MM.1S (cell line): Measurements from ENCODE around the gene WNT5B.

Experiments
- DNase-seq: peaks from one replicate; pipeline ENCODE4 v3.0.0-alpha.2; 2015
- H2AFZ ChIP-seq: fragments of 300-600 bp; sonication (generic); 2 replicates; pipeline ENCODE4 v1.6.0; 2016; ENCODE audit warnings: antibody characterized with exemption, low read length
- H3F3A ChIP-seq: fragments of 300-600 bp; sonication (generic); 2 replicates; pipeline ENCODE4 v1.6.1; 2016; ENCODE audit warnings: mild to moderate bottlenecking, antibody characterized with exemption, low read length, moderate library complexity, mixed read lengths; ENCODE audit not compliant: insufficient read depth
- H3K27ac ChIP-seq: fragments of 300-600 bp; sonication (generic); 2 replicates; pipeline ENCODE4 v1.5.1; 2016; ENCODE audit warnings: mild to moderate bottlenecking, low read length
- H3K27me3 ChIP-seq: fragments of 300-600 bp; sonication (generic); replicated peaks from 2 replicates; pipeline ENCODE4 v1.6.0; 2016; ENCODE audit warnings: low read length; ENCODE audit not compliant: insufficient read depth
- H3K36me3 ChIP-seq: fragments of 300-600 bp; sonication (generic); replicated peaks from 2 replicates; pipeline ENCODE4 v1.6.1; 2016; ENCODE audit warnings: mild to moderate bottlenecking, low read length, mixed read lengths; ENCODE audit not compliant: insufficient read depth
- H3K4me1 ChIP-seq: fragments of 300-600 bp; sonication (generic); 2 replicates; pipeline ENCODE4 v1.6.1; 2016; ENCODE audit warnings: low read length, mixed read lengths
- H3K4me2 ChIP-seq: fragments of 300-600 bp; sonication (generic); 2 replicates; pipeline ENCODE4 v1.6.0; 2016; ENCODE audit warnings: low read depth, low read length
- H3K4me3 ChIP-seq: fragments of 300-600 bp; sonication (generic); 2 replicates; pipeline ENCODE4 v1.5.1; 2016; ENCODE audit warnings: low read length, mixed read lengths
- H3K79me2 ChIP-seq: fragments of 300-600 bp; sonication (generic); 2 replicates; pipeline ENCODE4 v1.6.1; 2016; ENCODE audit warnings: mixed run types, low read length, mixed read lengths
- H3K9ac ChIP-seq: fragments of 300-600 bp; sonication (generic); 2 replicates; pipeline ENCODE4 v1.6.1; 2016; ENCODE audit warnings: low read length, mixed read lengths
- H3K9me2 ChIP-seq: fragments of 300-600 bp; sonication (generic); replicated peaks from 2 replicates; pipeline ENCODE4 v1.6.1; 2016; ENCODE audit warnings: mild to moderate bottlenecking, low read length, mixed read lengths; ENCODE audit not compliant: insufficient read depth
- H3K9me3 ChIP-seq: fragments of 300-600 bp; sonication (generic); replicated peaks from 2 replicates; pipeline ENCODE4 v1.6.1; 2016; ENCODE audit warnings: mild to moderate bottlenecking, low read length, mixed read lengths; ENCODE audit not compliant: insufficient read depth
- H4K20me1 ChIP-seq: fragments of 300-600 bp; sonication (generic); 2 replicates; pipeline ENCODE4 v1.6.1; 2016; ENCODE audit warnings: mild to moderate bottlenecking, low read length, moderate library complexity, mixed read lengths; ENCODE audit not compliant: insufficient read depth
- CTCF ChIP-seq: fragments of 300-600 bp; sonication (generic); IDR thresholded peaks from 2 replicates; pipeline ENCODE4 v1.5.1; 2016; ENCODE audit warnings: antibody characterized with exemption, low read length, mixed read lengths
- EZH2 ChIP-seq: fragments of 300-600 bp; sonication (generic); optimal IDR thresholded peaks from 2 replicates; pipeline ENCODE3; 2017; ENCODE audit warnings: low read depth, mild to moderate bottlenecking, antibody characterized with exemption, low read length, mixed read lengths
- EZH2phosphoT487 ChIP-seq: fragments of 300-600 bp; sonication (generic); IDR thresholded peaks from 2 replicates; pipeline ENCODE4 v1.6.1; 2018; ENCODE audit warnings: antibody characterized with exemption, low read length

WNT5B gene

GRCh38 chr12:1628666-1629337 lies at the start of gene WNT5B:
TSS of gene WNT5B (plus strand) at chr12:1629231. CDS start at chr12:1631355, 2,124 bp downstream.
- no peak within 1 kb of the TSS for H3K4me2 ChIP-seq
- H3K9me3 ChIP-seq = no peaks in the 10 kb centered on the region
- H3K27me3 ChIP-seq = no peaks in the 10 kb centered on the region
- H3F3A ChIP-seq = 0 out of 2 replicates have a peak, but pooled peaks cover 2% of the 10 kb centered on the region
- H2AFZ ChIP-seq = no peak within 1 kb of the TSS
- H3K9ac ChIP-seq = no peak within 1 kb of the TSS
- no peak for DNase-seq
- peaks cover 27% of the 10 kb centered on the region for H3K79me2 ChIP-seq
- H3K36me3 ChIP-seq = peaks cover under 1% of the 10 kb centered on the region
- TF ChIP-seq EZH2phosphoT487 (no peak), CTCF (no peak), EZH2 (no peak)
- no peaks in the 10 kb centered on the region for H3K9me2 ChIP-seq
- no peaks in the 10 kb centered on the region for H3K4me1 ChIP-seq
- H3K4me3 ChIP-seq = no peak within 1 kb of the TSS
- H3K27ac ChIP-seq = no peak within 1 kb of the TSS
- no peaks in the 10 kb centered on the region for H4K20me1 ChIP-seq

GRCh38 chr12:1579651-1580435 lies 49.2 kb upstream of the WNT5B start:
- Histone ChIP-seq H3K36me3 (no peaks in the 10 kb centered on the region; the same call in 1 of the 2 replicates), H3K79me2 (peaks cover 95% of the 10 kb centered on the region), H2AFZ (no peak overlapping the region), H3K27ac (no peak overlapping the region), H3K4me1 (peaks cover 28% of the 10 kb centered on the region), H3K9ac (no peak overlapping the region), H4K20me1 (peaks cover 30% of the 10 kb centered on the region), H3K9me3 (no peaks in the 10 kb centered on the region), H3K4me3 (no peak overlapping the region), H3K27me3 (no peaks in the 10 kb centered on the region), H3K4me2 (no peak overlapping the region), H3K9me2 (no peaks in the 10 kb centered on the region), H3F3A (peaks cover 13% of the 10 kb centered on the region)
- TF ChIP-seq EZH2 (no peak), EZH2phosphoT487 (no peak), CTCF (no peak)
- DNase-seq = no peak

- no peaks in the 10 kb centered on the region for H3K27me3 ChIP-seq
- H3K27ac ChIP-seq = no peak overlapping the region
- H3K4me2 ChIP-seq = no peak overlapping the region
- H3K79me2 ChIP-seq = peaks cover 95% of the 10 kb centered on the region
- H3K9ac ChIP-seq = no peak overlapping the region
- H3K9me2 ChIP-seq = no peaks in the 10 kb centered on the region
- no peak overlapping the region for H3K4me3 ChIP-seq
- no peaks in the 10 kb centered on the region; the same call in 1 of the 2 replicates for H3K36me3 ChIP-seq
- peaks cover 28% of the 10 kb centered on the region for H3K4me1 ChIP-seq
- H3F3A ChIP-seq = peaks cover 13% of the 10 kb centered on the region
- H3K9me3 ChIP-seq = no peaks in the 10 kb centered on the region
- TF ChIP-seq EZH2 = no peak
- TF ChIP-seq EZH2phosphoT487 = no peak
- no peak for TF ChIP-seq CTCF
- no peak for DNase-seq
- peaks cover 31% of the 10 kb centered on the region for H4K20me1 ChIP-seq
- no peak overlapping the region for H2AFZ ChIP-seq
Observed at GRCh38 chr12:1580526-1580925, 48.5 kb upstream of the WNT5B start.
